CD8-positive, alpha-beta memory T cell (primary cell): Measurements from ENCODE around the gene CD83. TPM values are rescaled to one million over a fixed set of nuclear protein-coding genes. Genes with fewer than 3 reads are reported as not detected.

Experiments
- CTCF ChIA-PET: fragments of 350-600 bp; sonication (Branson Sonifier 250); formaldehyde crosslinking; loops from one replicate; lab custom pipeline; 2021; ENCODE audit warnings: antibody characterized with exemption; lab: Charles Lee
- POLR2A ChIA-PET: fragments of 350-600 bp; sonication (Branson Sonifier 250); formaldehyde crosslinking; loops from one replicate; lab custom pipeline; 2021; ENCODE audit warnings: antibody characterized with exemption; lab: Charles Lee
- DNase-seq, 5 donors: peaks; one replicate each; pipeline versions ENCODE4 v3.0.0 to v3.0.0-alpha.2; 2020 to 2022; ENCODE audit warnings: mixed read lengths in 1 of 5
- H3K27ac ChIP-seq: one replicate; pipeline ENCODE4 v1.7.0; 2013; ENCODE audit warnings: low read depth, mild to moderate bottlenecking, low read length, moderate library complexity
- H3K27me3 ChIP-seq: 2 replicates; pipeline ENCODE4 v1.7.0; 2013; ENCODE audit warnings: low read length, mild to moderate bottlenecking; ENCODE audit not compliant: insufficient read depth, poor library complexity, severe bottlenecking
- H3K36me3 ChIP-seq: 2 replicates; pipeline ENCODE4 v1.7.0; 2013; ENCODE audit warnings: mild to moderate bottlenecking, low read length, moderate library complexity; ENCODE audit not compliant: insufficient read depth
- H3K4me1 ChIP-seq: 2 replicates; pipeline ENCODE4 v1.7.0; 2013; ENCODE audit warnings: mild to moderate bottlenecking, low read length, moderate library complexity; ENCODE audit not compliant: insufficient read depth
- H3K4me3 ChIP-seq: 2 replicates; pipeline ENCODE4 v1.7.0; 2013; ENCODE audit warnings: mild to moderate bottlenecking, low read length
- H3K9me3 ChIP-seq: 2 replicates; pipeline ENCODE4 v1.7.0; 2013; ENCODE audit warnings: mild to moderate bottlenecking, low read length
- H3K27ac Mint-ChIP-seq, 8 donors: one replicate each; pipeline ENCODE4 v1.8.0; 2020 to 2021; ENCODE audit warnings: mixed read lengths in 8 of 8, mild to moderate bottlenecking in 6 of 8, inconsistent platforms in 3 of 8, moderate library complexity in 3 of 8
- H3K27me3 Mint-ChIP-seq, 2 donors: one replicate each; pipeline ENCODE4 v1.8.0; 2020 to 2021; ENCODE audit warnings: mixed read lengths in 2 of 2, mild to moderate bottlenecking in 1 of 2, moderate library complexity in 1 of 2
- H3K36me3 Mint-ChIP-seq, 3 donors: one replicate each; pipeline ENCODE4 v1.8.0; 2020 to 2021; ENCODE audit warnings: mixed read lengths in 3 of 3, inconsistent platforms in 1 of 3, mild to moderate bottlenecking in 1 of 3
- H3K4me1 Mint-ChIP-seq, 3 donors: one replicate each; pipeline ENCODE4 v1.8.0; 2020 to 2021; ENCODE audit warnings: mixed read lengths in 3 of 3, inconsistent platforms in 1 of 3, mild to moderate bottlenecking in 1 of 3
- H3K4me3 Mint-ChIP-seq, 7 donors: one replicate each; pipeline ENCODE4 v1.8.0; 2020 to 2021; ENCODE audit warnings: mixed read lengths in 7 of 7, mild to moderate bottlenecking in 6 of 7, moderate library complexity in 4 of 7, inconsistent platforms in 2 of 7
- H3K9me3 Mint-ChIP-seq, 5 donors: one replicate each; pipeline ENCODE4 v1.8.0; 2020 to 2022; ENCODE audit warnings: mixed read lengths in 5 of 5, mild to moderate bottlenecking in 3 of 5, moderate library complexity in 2 of 5, inconsistent platforms in 1 of 5
- polyA plus RNA-seq: library from polyadenylated mRNA; unstranded; fragments of 300-500 nt; fragmentation: Illumina TruSeq; gene quantifications from one replicate; pipeline ENCODE4 v1.2.3, GENCODE V29; 2021
- total RNA-seq, 2 experiments: library from RNA; stranded (reverse); gene quantifications; one replicate each; pipeline ENCODE4 v1.2.3, GENCODE V29; 2021

CD83 gene
- total and polyA plus RNA-seq, 3 experiments from 2014 or later, result 3.2 to 56.2 (median 53.3) TPM

- Histone ChIP-seq H3K27me3 (no peaks in the 10 kb centered on the region), H3K4me3 (peak overlapping the region; percentile 72), H3K9me3 (no peaks in the 10 kb centered on the region), H3K27ac (peak overlapping the region; percentile 76), H3K36me3 (no peaks in the 10 kb centered on the region), H3K4me1 (peaks cover 14% of the 10 kb centered on the region)
- Mint-ChIP-seq H3K4me1 (peaks cover 38 to 57% (median 56%) of the 10 kb centered on the region in 3 donors), H3K27me3 (peaks cover 0 to 3% of the 10 kb centered on the region in 2 donors), H3K27ac (peak overlapping the region; percentile 24 to 97 (median 96)), H3K9me3 (no peaks in the 10 kb centered on the region), H3K4me3 (peak overlapping the region; percentile 91 to 97 (median 93)), H3K36me3 (peaks cover 0 to 19% (median 11%) of the 10 kb centered on the region in 3 donors)
- CTCF ChIA-PET, result interaction anchor here (1.1 to 1.6 kb wide), 3 partner anchors 11 to 210 kb away, joined by 3 to 5 read pairs (median 4); no protein-coding TSS in a partner anchor
- no peak for DNase-seq
- POLR2A ChIA-PET, result interaction anchor here (0.6 to 0.9 kb wide), 2 partner anchors 9 to 62 kb away, joined by 3 to 4 read pairs; no protein-coding TSS in a partner anchor
Observed at GRCh38 chr6:14118446-14118845, 874 bp downstream of the CD83 start.

GRCh38 chr6:14119784-14120183, 2.2 kb downstream of the CD83 start:
- peaks cover 0 to 3% of the 10 kb centered on the region in 2 donors for H3K27me3 Mint-ChIP-seq
- peaks cover 14% of the 10 kb centered on the region for H3K4me1 ChIP-seq
- H3K4me3 ChIP-seq, result no peak overlapping the region
- H3K9me3 ChIP-seq, result no peaks in the 10 kb centered on the region
- H3K27ac Mint-ChIP-seq, result peak overlapping the region in 3 of 8 donors; percentile 7 to 44 (median 12)
- no peak overlapping the region for H3K27ac ChIP-seq
- H3K36me3 Mint-ChIP-seq, result peaks cover 0 to 23% (median 11%) of the 10 kb centered on the region in 3 donors
- peaks cover 38 to 63% (median 63%) of the 10 kb centered on the region in 3 donors for H3K4me1 Mint-ChIP-seq
- CTCF ChIA-PET, result interaction anchor here (1.5 to 1.6 kb wide), 2 partner anchors 9 to 25 kb away, joined by 3 to 4 read pairs; no protein-coding TSS in a partner anchor
- peak overlapping the region in 2 of 7 donors; percentile 55 to 95 for H3K4me3 Mint-ChIP-seq
- POLR2A ChIA-PET, result no interaction called here
- H3K36me3 ChIP-seq, result no peaks in the 10 kb centered on the region
- H3K27me3 ChIP-seq, result no peaks in the 10 kb centered on the region
- H3K9me3 Mint-ChIP-seq, result no peaks in the 10 kb centered on the region
- no peak for DNase-seq

- Mint-ChIP-seq H3K36me3 (peaks cover 0 to 27% (median 12%) of the 10 kb centered on the region in 3 donors), H3K4me3 (peak overlapping the region in 1 of 7 donors; percentile 55), H3K27ac (peak overlapping the region in 6 of 8 donors; percentile 5 to 45 (median 23)), H3K9me3 (no peaks in the 10 kb centered on the region), H3K27me3 (peaks cover 0 to 3% of the 10 kb centered on the region in 2 donors), H3K4me1 (peaks cover 38 to 71% (median 67%) of the 10 kb centered on the region in 3 donors)
- ChIA-PET POLR2A (no interaction called here), CTCF (interaction anchor here (1.5 kb wide), 1 partner anchor 24 kb away, joined by 3 read pairs; no protein-coding TSS in a partner anchor)
- no peak overlapping the region for H3K27ac ChIP-seq
- no peaks in the 10 kb centered on the region for H3K27me3 ChIP-seq
- peaks cover 14% of the 10 kb centered on the region for H3K4me1 ChIP-seq
- DNase-seq, result no peak
- H3K36me3 ChIP-seq, result no peaks in the 10 kb centered on the region
- no peaks in the 10 kb centered on the region for H3K9me3 ChIP-seq
- H3K4me3 ChIP-seq, result no peak overlapping the region
Observed at GRCh38 chr6:14120546-14120945, 3.0 kb downstream of the CD83 start.

GRCh38 chr6:14121936-14122344, 4.4 kb downstream of the CD83 start:
- Mint-ChIP-seq H3K4me1 (peaks cover 36 to 68% (median 62%) of the 10 kb centered on the region in 3 donors), H3K9me3 (no peaks in the 10 kb centered on the region), H3K36me3 (peaks cover 0 to 27% (median 15%) of the 10 kb centered on the region in 3 donors), H3K4me3 (peak overlapping the region in 5 of 7 donors; percentile 4 to 30 (median 13)), H3K27me3 (peaks cover 0 to 3% of the 10 kb centered on the region in 2 donors), H3K27ac (peak overlapping the region in 4 of 8 donors; percentile 1 to 39 (median 14))
- Histone ChIP-seq H3K27ac (no peak overlapping the region), H3K27me3 (no peaks in the 10 kb centered on the region), H3K9me3 (no peaks in the 10 kb centered on the region), H3K4me3 (no peak overlapping the region), H3K36me3 (no peaks in the 10 kb centered on the region), H3K4me1 (peaks cover 14% of the 10 kb centered on the region)
- POLR2A ChIA-PET, result no interaction called here
- DNase-seq, result no peak
- CTCF ChIA-PET, result interaction anchor here (1.6 kb wide), 1 partner anchor 22 kb away, joined by 3 read pairs; no protein-coding TSS in a partner anchor

- H3K4me3 Mint-ChIP-seq, result peak overlapping the region in 1 of 7 donors; percentile 11
- no peaks in the 10 kb centered on the region for H3K9me3 Mint-ChIP-seq
- H3K27ac ChIP-seq, result no peak overlapping the region
- peak overlapping the region in 1 of 8 donors; percentile 66 for H3K27ac Mint-ChIP-seq
- no peaks in the 10 kb centered on the region for H3K27me3 Mint-ChIP-seq
- no peaks in the 10 kb centered on the region for H3K36me3 ChIP-seq
- no peaks in the 10 kb centered on the region for H3K9me3 ChIP-seq
- no peak overlapping the region for H3K4me3 ChIP-seq
- H3K36me3 Mint-ChIP-seq, result peaks cover 0 to 18% (median 15%) of the 10 kb centered on the region in 3 donors
- ChIA-PET CTCF (interaction anchor here (0.6 to 1.6 kb wide), 3 partner anchors 20 to 57 kb away, joined by 3 read pairs; no protein-coding TSS in a partner anchor), POLR2A (no interaction called here)
- DNase-seq, result no peak
- no peaks in the 10 kb centered on the region for H3K27me3 ChIP-seq
- H3K4me1 ChIP-seq, result peaks cover 6% of the 10 kb centered on the region
- H3K4me1 Mint-ChIP-seq, result peaks cover 28 to 64% (median 57%) of the 10 kb centered on the region in 3 donors
Observed at GRCh38 chr6:14123386-14124111, 6.0 kb downstream of the CD83 start.

GRCh38 chr6:14125346-14125745, 7.8 kb downstream of the CD83 start:
- Histone ChIP-seq H3K4me1 (no peaks in the 10 kb centered on the region), H3K9me3 (no peaks in the 10 kb centered on the region), H3K27me3 (no peaks in the 10 kb centered on the region), H3K36me3 (no peaks in the 10 kb centered on the region), H3K4me3 (no peak overlapping the region), H3K27ac (no peak overlapping the region)
- H3K27ac Mint-ChIP-seq, result peak overlapping the region in 1 of 8 donors; percentile 13
- H3K9me3 Mint-ChIP-seq, result no peaks in the 10 kb centered on the region
- ChIA-PET CTCF (interaction anchor here (1.5 kb wide), 1 partner anchor 19 kb away, joined by 5 read pairs; no protein-coding TSS in a partner anchor), POLR2A (no interaction called here)
- peaks cover 19 to 60% (median 54%) of the 10 kb centered on the region in 3 donors for H3K4me1 Mint-ChIP-seq
- no peaks in the 10 kb centered on the region for H3K27me3 Mint-ChIP-seq
- H3K4me3 Mint-ChIP-seq, result no peak overlapping the region
- DNase-seq, result no peak
- peaks cover 0 to 23% (median 15%) of the 10 kb centered on the region in 3 donors for H3K36me3 Mint-ChIP-seq

GRCh38 chr6:14126191-14126590, 8.6 kb downstream of the CD83 start:
- no peak overlapping the region for H3K27ac ChIP-seq
- H3K27me3 ChIP-seq, result no peaks in the 10 kb centered on the region
- Mint-ChIP-seq H3K9me3 (no peaks in the 10 kb centered on the region), H3K4me3 (no peak overlapping the region), H3K27ac (peak overlapping the region in 1 of 8 donors; percentile 15), H3K27me3 (no peaks in the 10 kb centered on the region), H3K36me3 (peaks cover 0 to 26% (median 15%) of the 10 kb centered on the region in 3 donors), H3K4me1 (peaks cover 14 to 52% (median 46%) of the 10 kb centered on the region in 3 donors)
- no peaks in the 10 kb centered on the region for H3K4me1 ChIP-seq
- DNase-seq, result no peak
- ChIA-PET CTCF (interaction anchor here (1.5 kb wide), 1 partner anchor 18 kb away, joined by 5 read pairs; no protein-coding TSS in a partner anchor), POLR2A (interaction anchor here (0.6 kb wide), 1 partner anchor 304 kb away, joined by 7 read pairs; no protein-coding TSS in a partner anchor)
- H3K4me3 ChIP-seq, result no peak overlapping the region
- no peaks in the 10 kb centered on the region for H3K9me3 ChIP-seq
- H3K36me3 ChIP-seq, result no peaks in the 10 kb centered on the region
